Iris pigment epithelial cell (primary cell): Measurements from ENCODE around the gene NFATC2IP.
A peak's percentile ranks its signal among the peaks of the same experiment; 100 is the strongest.
"Not testable (repeated sequence)": the region's sequence is repeated elsewhere in the genome, so short reads cannot be mapped to it uniquely, and the experiment has no call there.

Experiments used
- DNase-seq: peaks from one replicate; pipeline ENCODE4 v3.0.0-alpha.2; 2011; ENCODE audit warnings: low read depth

The NFATC2IP gene

GRCh38 chr16:28926284-28926683 is 24.5 kb upstream of the NFATC2IP start:
- not testable (repeated sequence) for DNase-seq

- no peak for DNase-seq
Observed at GRCh38 chr16:28927815-28928214, 22.9 kb upstream of the NFATC2IP start.

- no peak for DNase-seq
Observed at GRCh38 chr16:28930203-28930602, 20.5 kb upstream of the NFATC2IP start.

GRCh38 chr16:28930652-28931051 is 20.1 kb upstream of the NFATC2IP start:
- DNase-seq: no peak

GRCh38 chr16:28931801-28932225 is 18.9 kb upstream of the NFATC2IP start, which contains the start of gene CD19:
Gene CD19, plus strand, starts transcription at chr16:28931971. Its CDS starts 30 bp downstream, at chr16:28932001.
- DNase-seq: no peak

- DNase-seq: no peak
Observed at GRCh38 chr16:28932339-28933141, 18.2 kb upstream of the NFATC2IP start.

GRCh38 chr16:28933171-28933570 is 17.6 kb upstream of the NFATC2IP start:
- DNase-seq: no peak

- DNase-seq: no peak
Observed at GRCh38 chr16:28935346-28935745, 15.4 kb upstream of the NFATC2IP start.

- DNase-seq: peak; percentile 77
Observed at GRCh38 chr16:28935924-28936783, 14.6 kb upstream of the NFATC2IP start.

- DNase-seq: no peak
Observed at GRCh38 chr16:28936784-28937155, 14.0 kb upstream of the NFATC2IP start.

- no peak for DNase-seq
Observed at GRCh38 chr16:28937222-28937876, 13.4 kb upstream of the NFATC2IP start.

- DNase-seq: no peak
Observed at GRCh38 chr16:28938721-28939120, 12.0 kb upstream of the NFATC2IP start.

GRCh38 chr16:28939825-28940224 is 10.9 kb upstream of the NFATC2IP start:
- DNase-seq: not testable (repeated sequence)

- DNase-seq: no peak
Observed at GRCh38 chr16:28943281-28943680, 7.5 kb upstream of the NFATC2IP start.

- DNase-seq: no peak
Observed at GRCh38 chr16:28946681-28947080, 4.1 kb upstream of the NFATC2IP start.

- DNase-seq: no peak
Observed at GRCh38 chr16:28951410-28951943, 740 bp downstream of the NFATC2IP start.

GRCh38 chr16:28958216-28958615 is 7.5 kb downstream of the NFATC2IP start:
- DNase-seq: no peak

GRCh38 chr16:28958836-28959235 is 8.1 kb downstream of the NFATC2IP start:
- DNase-seq: no peak

- no peak for DNase-seq
Observed at GRCh38 chr16:28964072-28964471, 13.3 kb downstream of the NFATC2IP start.

GRCh38 chr16:28964496-28964895 is 13.8 kb downstream of the NFATC2IP start:
- DNase-seq: no peak

- no peak for DNase-seq
Observed at GRCh38 chr16:28967156-28967555, 16.4 kb downstream of the NFATC2IP start.

- not testable (repeated sequence) for DNase-seq
Observed at GRCh38 chr16:28969696-28970095, 19.0 kb downstream of the NFATC2IP start.
